Activated B cell treated with CpG ODN at 0.5 μM for 24 hours (primary cell): ENCODE results near the gene UBR4. TPM values are rescaled to one million over a fixed set of nuclear protein-coding genes. Genes with fewer than 3 reads are reported as not detected.

Experiments used
- ATAC-seq: fragments of 200-7000 bp; cut with Tn5 transposase; one replicate; pipeline ENCODE4 v1.10.0; 2021; ENCODE audit warnings: low read depth, mild to moderate bottlenecking, moderate library complexity
- CTCF ChIA-PET: fragments of 350-600 bp; sonication (Branson Sonifier 250); formaldehyde crosslinking; loops from one replicate; lab custom pipeline; 2021; ENCODE audit warnings: antibody characterized with exemption; lab: Charles Lee
- POLR2A ChIA-PET: fragments of 350-600 bp; sonication (Branson Sonifier 250); formaldehyde crosslinking; loops from one replicate; lab custom pipeline; 2021; ENCODE audit warnings: antibody characterized with exemption; lab: Charles Lee
- DNase-seq: peaks from one replicate; pipeline ENCODE4 v3.0.0; 2022
- H3K27ac Mint-ChIP-seq: one replicate; pipeline ENCODE4 v1.8.0; 2020; ENCODE audit warnings: mixed read lengths
- H3K27me3 Mint-ChIP-seq: one replicate; pipeline ENCODE4 v1.8.0; 2021; ENCODE audit warnings: mixed read lengths
- H3K36me3 Mint-ChIP-seq: one replicate; pipeline ENCODE4 v1.8.0; 2021; ENCODE audit warnings: low read depth, mixed read lengths
- H3K4me1 Mint-ChIP-seq: one replicate; pipeline ENCODE4 v1.8.0; 2021; ENCODE audit warnings: mixed read lengths
- H3K4me3 Mint-ChIP-seq: one replicate; pipeline ENCODE4 v1.8.0; 2020; ENCODE audit warnings: mild to moderate bottlenecking, mixed read lengths
- H3K9me3 Mint-ChIP-seq: one replicate; pipeline ENCODE4 v1.8.0; 2020; ENCODE audit warnings: mixed read lengths
- intact Hi-C: fragments of 100-400 bp; cut with micrococcal nuclease; formaldehyde crosslinking; loops from one replicate; pipeline ENCODE4 v1.15.1; 2024
- total RNA-seq: library from RNA; stranded (reverse); gene quantifications from 2 replicates; pipeline ENCODE4 v1.2.3, GENCODE V29; 2022
- TF ChIP-seq, protein P1 (sequence below): fragments of 200-600 bp; IDR thresholded peaks from one replicate; pipeline ENCODE4 v1.8.0; 2022; ENCODE audit warnings: antibody characterized with exemption, mild to moderate bottlenecking

UBR4 gene
- total RNA-seq, 1 donor from 2014 or later, result 262 TPM

DNA sequence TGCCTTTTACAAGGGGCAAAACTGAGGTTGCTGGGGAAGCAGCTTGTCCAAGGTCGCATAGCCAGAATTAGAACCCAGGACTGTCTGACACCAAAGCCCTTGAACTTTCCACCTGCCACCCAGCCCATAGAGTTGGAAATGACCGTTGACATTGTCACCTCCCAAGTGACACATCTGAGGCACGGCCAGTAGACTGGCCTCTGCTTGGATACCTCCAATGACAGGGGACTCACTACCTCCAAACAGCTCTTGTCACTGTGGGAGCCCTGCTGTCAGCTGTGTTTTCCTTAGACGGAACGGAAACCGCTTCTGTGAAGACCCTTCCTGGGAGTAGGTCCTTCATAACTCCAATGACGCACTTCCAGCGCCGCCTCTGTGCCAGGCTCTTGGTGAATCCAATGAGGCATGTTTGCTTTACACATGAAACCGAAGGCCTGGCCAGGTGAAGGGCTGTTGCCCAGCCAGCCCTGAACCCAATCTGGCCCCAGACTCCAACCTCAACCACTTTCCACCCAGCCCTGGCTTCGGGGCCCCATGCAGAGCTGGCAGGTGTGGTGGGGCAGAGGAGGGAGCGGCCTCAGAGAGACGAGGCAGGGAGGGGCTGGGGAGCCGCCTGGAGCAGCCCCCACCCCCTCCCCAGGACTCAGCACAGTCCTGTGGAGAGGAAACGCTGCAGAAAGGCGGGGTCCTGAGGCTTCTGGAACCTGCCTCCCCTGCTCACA is 144.4 kb downstream of the UBR4 start:
- ChIA-PET CTCF (no interaction called here), POLR2A (no interaction called here)
- intact Hi-C loops, result no loop called here
- DNase-seq (no peak), ATAC-seq (no peak)
- H3K36me3 Mint-ChIP-seq, result no peaks in the 10 kb centered on the region
- no peaks in the 10 kb centered on the region for H3K4me1 Mint-ChIP-seq
- H3K9me3 Mint-ChIP-seq, result peaks cover 2% of the 10 kb centered on the region
- no peaks in the 10 kb centered on the region for H3K27me3 Mint-ChIP-seq
- H3K4me3 Mint-ChIP-seq, result no peak overlapping the region
- TF ChIP-seq, protein P1, sequence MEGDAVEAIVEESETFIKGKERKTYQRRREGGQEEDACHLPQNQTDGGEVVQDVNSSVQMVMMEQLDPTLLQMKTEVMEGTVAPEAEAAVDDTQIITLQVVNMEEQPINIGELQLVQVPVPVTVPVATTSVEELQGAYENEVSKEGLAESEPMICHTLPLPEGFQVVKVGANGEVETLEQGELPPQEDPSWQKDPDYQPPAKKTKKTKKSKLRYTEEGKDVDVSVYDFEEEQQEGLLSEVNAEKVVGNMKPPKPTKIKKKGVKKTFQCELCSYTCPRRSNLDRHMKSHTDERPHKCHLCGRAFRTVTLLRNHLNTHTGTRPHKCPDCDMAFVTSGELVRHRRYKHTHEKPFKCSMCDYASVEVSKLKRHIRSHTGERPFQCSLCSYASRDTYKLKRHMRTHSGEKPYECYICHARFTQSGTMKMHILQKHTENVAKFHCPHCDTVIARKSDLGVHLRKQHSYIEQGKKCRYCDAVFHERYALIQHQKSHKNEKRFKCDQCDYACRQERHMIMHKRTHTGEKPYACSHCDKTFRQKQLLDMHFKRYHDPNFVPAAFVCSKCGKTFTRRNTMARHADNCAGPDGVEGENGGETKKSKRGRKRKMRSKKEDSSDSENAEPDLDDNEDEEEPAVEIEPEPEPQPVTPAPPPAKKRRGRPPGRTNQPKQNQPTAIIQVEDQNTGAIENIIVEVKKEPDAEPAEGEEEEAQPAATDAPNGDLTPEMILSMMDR, result no peak
- no peak overlapping the region for H3K27ac Mint-ChIP-seq

DNA sequence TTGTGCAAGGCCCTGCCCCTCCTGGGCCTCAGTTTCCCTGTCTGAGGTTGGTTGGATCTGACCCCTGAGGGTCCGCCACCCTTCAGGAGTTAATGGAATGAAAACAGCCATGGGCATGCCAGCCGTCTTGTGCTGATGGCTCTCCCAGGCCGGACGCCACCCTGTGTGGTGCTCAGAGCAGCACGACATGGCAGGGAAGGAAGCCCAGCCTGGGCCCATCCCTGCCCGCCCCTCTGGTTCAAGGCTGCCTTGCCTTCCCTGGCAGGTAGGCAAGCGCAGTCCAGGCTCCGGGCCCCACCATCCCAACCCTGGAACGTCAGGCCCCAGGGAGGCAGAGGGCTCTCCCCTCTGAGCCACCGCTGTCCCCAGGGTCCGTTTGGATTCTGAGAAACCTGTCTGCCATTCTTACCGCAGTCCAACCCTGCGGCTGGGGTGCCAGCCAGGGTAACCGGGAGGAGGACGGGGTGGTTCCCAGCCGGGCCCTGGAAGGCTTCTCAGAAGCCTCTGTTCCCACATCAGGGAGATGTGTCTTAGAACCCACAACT is 145.1 kb downstream of the UBR4 start:
- no peak for ATAC-seq
- peaks cover 2% of the 10 kb centered on the region for H3K9me3 Mint-ChIP-seq
- no peak overlapping the region for H3K27ac Mint-ChIP-seq
- TF ChIP-seq, protein P1, result no peak
- no peaks in the 10 kb centered on the region for H3K4me1 Mint-ChIP-seq
- no peaks in the 10 kb centered on the region for H3K27me3 Mint-ChIP-seq
- intact Hi-C loops, result no loop called here
- no peak for DNase-seq
- no peak overlapping the region for H3K4me3 Mint-ChIP-seq
- CTCF ChIA-PET, result no interaction called here
- no peaks in the 10 kb centered on the region for H3K36me3 Mint-ChIP-seq
- POLR2A ChIA-PET, result no interaction called here

DNA sequence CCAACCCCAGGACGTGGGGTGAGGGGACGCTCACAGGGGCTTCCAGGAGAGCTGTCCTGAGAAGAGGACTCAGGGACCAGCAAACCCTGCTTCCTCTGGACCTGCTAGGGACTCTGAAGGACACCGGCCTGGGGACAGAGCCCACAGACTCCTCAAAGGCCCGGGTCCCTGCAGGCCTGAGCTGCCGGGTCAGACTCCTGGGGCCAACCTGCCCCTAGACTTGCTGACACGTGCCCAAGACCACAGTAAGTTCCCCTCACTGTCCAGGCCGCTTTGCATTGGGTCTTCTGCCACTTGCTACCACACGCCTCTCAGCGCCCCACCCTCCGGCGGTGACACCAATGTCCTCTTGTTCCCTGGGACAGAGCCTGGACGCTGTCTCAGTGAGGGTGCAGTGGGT is 146.9 kb downstream of the UBR4 start:
- intact Hi-C loops, result no loop called here
- H3K4me1 Mint-ChIP-seq, result no peaks in the 10 kb centered on the region
- TF ChIP-seq, protein P1, result no peak
- peaks cover 2% of the 10 kb centered on the region for H3K9me3 Mint-ChIP-seq
- H3K27me3 Mint-ChIP-seq, result peaks cover 5% of the 10 kb centered on the region
- DNase-seq, result no peak
- H3K4me3 Mint-ChIP-seq, result no peak overlapping the region
- ChIA-PET CTCF (no interaction called here), POLR2A (no interaction called here)
- no peak for ATAC-seq
- H3K27ac Mint-ChIP-seq, result no peak overlapping the region
- no peaks in the 10 kb centered on the region for H3K36me3 Mint-ChIP-seq

DNA sequence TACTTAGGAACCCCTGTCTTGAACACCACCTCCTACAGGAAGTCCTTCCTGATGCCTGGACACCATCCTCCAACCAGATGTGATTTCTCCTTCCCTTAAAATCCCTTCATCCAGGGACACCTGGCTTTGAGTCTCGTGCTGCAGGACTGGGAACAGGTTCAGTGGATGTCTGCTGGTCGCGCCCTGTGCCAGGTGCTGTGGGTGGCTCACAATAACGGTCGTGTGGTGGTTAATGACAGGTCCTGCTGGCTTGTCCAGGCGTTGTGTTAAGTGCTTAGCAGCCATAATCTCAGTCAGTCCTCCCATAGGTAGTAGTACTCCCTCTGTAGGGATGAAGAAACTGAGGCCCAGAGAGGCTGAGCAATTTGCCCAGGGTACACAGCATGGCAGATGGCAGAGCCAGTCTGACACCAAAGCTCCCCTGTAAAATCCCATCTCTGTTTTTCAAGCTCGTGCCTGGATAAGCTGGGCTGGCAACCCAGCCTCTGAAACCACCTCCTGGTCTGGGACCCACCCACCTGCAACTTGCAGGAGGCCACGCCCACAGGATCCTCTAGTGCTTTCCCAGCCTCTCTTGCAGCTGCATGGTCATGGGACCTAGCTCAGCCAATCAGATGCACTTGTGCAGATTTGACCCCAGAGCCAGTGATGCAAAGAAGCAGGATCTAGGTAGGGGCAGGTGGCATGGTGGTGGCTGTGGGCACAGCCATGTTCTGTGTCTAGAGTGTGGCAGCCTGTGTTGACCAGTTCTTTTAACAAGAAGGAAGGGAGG is 147.6 kb downstream of the UBR4 start:
- intact Hi-C loops, result no loop called here
- ATAC-seq, result no peak
- Mint-ChIP-seq H3K36me3 (no peaks in the 10 kb centered on the region), H3K9me3 (peaks cover 2% of the 10 kb centered on the region), H3K27ac (no peak overlapping the region), H3K4me3 (no peak overlapping the region), H3K27me3 (peaks cover 6% of the 10 kb centered on the region), H3K4me1 (no peaks in the 10 kb centered on the region)
- CTCF ChIA-PET, result no interaction called here
- TF ChIP-seq, protein P1, result no peak
- POLR2A ChIA-PET, result no interaction called here
- no peak for DNase-seq

DNA sequence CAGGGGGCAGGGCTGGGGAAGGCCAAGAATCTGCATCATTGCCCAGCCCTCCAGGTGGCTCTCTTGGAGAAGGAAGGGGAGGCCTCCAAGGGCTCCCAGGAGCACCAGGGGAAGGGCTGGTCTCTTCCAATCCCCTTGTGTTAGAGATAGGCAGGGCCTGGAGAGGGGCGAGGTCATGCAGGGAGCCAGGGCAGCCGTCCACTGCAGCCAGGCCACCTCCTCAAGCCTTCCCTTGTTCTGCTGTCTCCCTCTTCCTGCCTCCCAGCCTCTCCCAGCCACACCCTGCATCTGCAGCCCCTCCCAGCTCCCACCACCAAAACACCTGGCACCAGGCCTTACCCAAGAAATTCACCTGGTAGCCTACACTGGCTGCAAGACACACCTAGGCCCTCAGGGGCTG is 148.3 kb downstream of the UBR4 start:
- ATAC-seq (no peak), DNase-seq (no peak)
- Mint-ChIP-seq H3K9me3 (peaks cover 2% of the 10 kb centered on the region), H3K4me1 (no peaks in the 10 kb centered on the region), H3K27ac (no peak overlapping the region), H3K27me3 (peaks cover 11% of the 10 kb centered on the region), H3K4me3 (no peak overlapping the region), H3K36me3 (no peaks in the 10 kb centered on the region)
- TF ChIP-seq, protein P1, result no peak
- ChIA-PET CTCF (no interaction called here), POLR2A (no interaction called here)
- intact Hi-C loops, result no loop called here
